Transverse colon (tissue), 4 donors: ENCODE measurements around the gene CHAMP1. TPM values are rescaled to one million over a fixed set of nuclear protein-coding genes. Genes with fewer than 3 reads are reported as not detected.

Source experiments
- DNase-seq: peaks from one replicate; pipeline ENCODE4 v3.0.0-alpha.2; 2019
- H3K27ac ChIP-seq, 4 donors: fragments of 200-600 bp; sonication (generic); 2 replicates each; pipeline ENCODE4 v1.5.1; 2016 to 2018; ENCODE audit warnings: inconsistent platforms in 4 of 4
- H3K27me3 ChIP-seq: fragments of 200-600 bp; sonication (generic); 2 replicates; pipeline ENCODE4 v1.5.1; 2017; ENCODE audit warnings: inconsistent platforms
- H3K36me3 ChIP-seq, 4 donors: fragments of 200-600 bp; sonication (generic); 2 replicates each; pipeline ENCODE4 v1.5.1; 2017 to 2019; ENCODE audit warnings: inconsistent platforms in 4 of 4
- H3K4me1 ChIP-seq, 4 donors: fragments of 200-600 bp; sonication (generic); 2 replicates each; pipeline ENCODE4 v1.5.1; 2017 to 2020; ENCODE audit warnings: inconsistent platforms in 4 of 4
- H3K4me3 ChIP-seq, 4 donors: fragments of 200-600 bp; sonication (generic); 1 replicate in 1 of 4; 2 replicates in 3 of 4; pipeline versions ENCODE4 v1.5.1 to v1.6.1; 2017 to 2019; ENCODE audit warnings: inconsistent platforms in 4 of 4
- H3K9me3 ChIP-seq, 2 donors: fragments of 200-600 bp; sonication (generic); 2 replicates each; pipeline ENCODE4 v1.5.1; 2017 to 2019; ENCODE audit warnings: inconsistent platforms in 2 of 2
- EP300 ChIP-seq: sonication (generic); formaldehyde crosslinking; IDR thresholded peaks from one replicate; pipeline ENCODE4 v1.6.1; 2017; ENCODE audit warnings: antibody characterized with exemption, low read depth
- POLR2A ChIP-seq: fragments of 450-650 bp; IDR thresholded peaks from one replicate; pipeline ENCODE4 v1.6.1; 2016; ENCODE audit warnings: antibody characterized with exemption, mild to moderate bottlenecking, moderate library complexity
- POLR2AphosphoS5 ChIP-seq, 3 donors: sonication (generic); formaldehyde crosslinking; IDR thresholded peaks; one replicate each; pipeline ENCODE4 v1.6.1; 2016; ENCODE audit warnings: antibody characterized with exemption in 3 of 3
- WGBS, 2 donors: methylation state at CpG; one replicate each; pipeline ENCODE4 v1.1.5; 2018; ENCODE audit warnings: low coverage in 1 of 2; 5-methylcytosine and 5-hydroxymethylcytosine counted together
- in situ Hi-C, 4 donors: fragments of 200-750 bp; cut with MboI; loops; one replicate each; pipeline versions ENCODE4 v1.15.0 to v1.15.1; 2017; ENCODE audit warnings: low sequenced_read_pairs in 3 of 4, low pct_ligation_motif_present in 1 of 4, low pct_unique_long_range_greater_than_20kb in 1 of 4
- intact Hi-C: fragments of 100-400 bp; cut with DNase I; formaldehyde crosslinking; loops from one replicate; pipeline ENCODE4 v1.15.1; 2023; ENCODE audit warnings: low total_unique reads
- total RNA-seq, 4 donors: library from RNA; depleted of rRNA; stranded (reverse); fragments of >200 nt; gene quantifications; one replicate each; pipeline ENCODE4 v1.1.0, GENCODE V29; 2016
- TF ChIP-seq, protein P1 (sequence below), 5 experiments: fragments of 200-600 bp in 3 of 5; fragments of 450-650 bp in 2 of 5; sonication (generic) in 3 of 5; IDR thresholded peaks; 1 replicate in 2 of 5; 2 replicates in 3 of 5; pipeline ENCODE4 v1.5.1; 2016 to 2017; ENCODE audit warnings: antibody characterized with exemption in 5 of 5, inconsistent platforms in 3 of 5, mild to moderate bottlenecking in 2 of 5, moderate library complexity in 1 of 5

CHAMP1 gene
- total RNA-seq, 4 donors from 2014 or later: 3.4 to 57.2 (median 20.0) TPM

DNA sequence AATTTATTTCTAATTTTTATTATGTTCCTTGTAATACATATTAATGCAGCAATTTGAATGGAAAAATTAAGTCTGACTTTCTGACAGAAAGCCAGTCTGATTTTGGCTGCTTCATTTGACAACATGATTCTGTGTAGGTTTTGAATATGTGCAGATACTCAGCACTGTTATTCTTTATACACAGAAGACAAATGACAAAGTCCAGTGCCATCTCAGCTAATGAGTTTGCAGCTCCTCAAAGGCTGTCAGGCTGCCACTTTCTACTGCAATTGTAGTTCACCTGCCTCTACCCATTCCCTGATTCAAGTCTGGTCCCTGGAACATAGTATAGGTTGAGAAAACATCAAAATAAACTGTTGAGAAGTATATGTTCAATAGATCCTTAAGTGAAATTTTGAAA, 2.9 kb upstream of the CHAMP1 start:
- Histone ChIP-seq H3K27ac (peak overlapping the region in 1 of 4 donors; percentile 5), H3K9me3 (no peaks in the 10 kb centered on the region), H3K4me1 (peaks cover 6 to 25% (median 19%) of the 10 kb centered on the region in 4 donors), H3K36me3 (peaks cover 0 to under 1% (median under 1%) of the 10 kb centered on the region in 4 donors), H3K27me3 (no peaks in the 10 kb centered on the region), H3K4me3 (no peak overlapping the region)
- intact Hi-C loops (no loop called here), in situ Hi-C loops (no loop called here)
- DNase-seq: no peak
- TF ChIP-seq, protein P1, sequence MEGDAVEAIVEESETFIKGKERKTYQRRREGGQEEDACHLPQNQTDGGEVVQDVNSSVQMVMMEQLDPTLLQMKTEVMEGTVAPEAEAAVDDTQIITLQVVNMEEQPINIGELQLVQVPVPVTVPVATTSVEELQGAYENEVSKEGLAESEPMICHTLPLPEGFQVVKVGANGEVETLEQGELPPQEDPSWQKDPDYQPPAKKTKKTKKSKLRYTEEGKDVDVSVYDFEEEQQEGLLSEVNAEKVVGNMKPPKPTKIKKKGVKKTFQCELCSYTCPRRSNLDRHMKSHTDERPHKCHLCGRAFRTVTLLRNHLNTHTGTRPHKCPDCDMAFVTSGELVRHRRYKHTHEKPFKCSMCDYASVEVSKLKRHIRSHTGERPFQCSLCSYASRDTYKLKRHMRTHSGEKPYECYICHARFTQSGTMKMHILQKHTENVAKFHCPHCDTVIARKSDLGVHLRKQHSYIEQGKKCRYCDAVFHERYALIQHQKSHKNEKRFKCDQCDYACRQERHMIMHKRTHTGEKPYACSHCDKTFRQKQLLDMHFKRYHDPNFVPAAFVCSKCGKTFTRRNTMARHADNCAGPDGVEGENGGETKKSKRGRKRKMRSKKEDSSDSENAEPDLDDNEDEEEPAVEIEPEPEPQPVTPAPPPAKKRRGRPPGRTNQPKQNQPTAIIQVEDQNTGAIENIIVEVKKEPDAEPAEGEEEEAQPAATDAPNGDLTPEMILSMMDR (IDR thresholded peaks at IDR 0.05): no peak
- TF ChIP-seq EP300 (no peak), POLR2AphosphoS5 (IDR thresholded peaks at IDR 0.05) (peak in 1 of 3 donors; percentile 36)

DNA sequence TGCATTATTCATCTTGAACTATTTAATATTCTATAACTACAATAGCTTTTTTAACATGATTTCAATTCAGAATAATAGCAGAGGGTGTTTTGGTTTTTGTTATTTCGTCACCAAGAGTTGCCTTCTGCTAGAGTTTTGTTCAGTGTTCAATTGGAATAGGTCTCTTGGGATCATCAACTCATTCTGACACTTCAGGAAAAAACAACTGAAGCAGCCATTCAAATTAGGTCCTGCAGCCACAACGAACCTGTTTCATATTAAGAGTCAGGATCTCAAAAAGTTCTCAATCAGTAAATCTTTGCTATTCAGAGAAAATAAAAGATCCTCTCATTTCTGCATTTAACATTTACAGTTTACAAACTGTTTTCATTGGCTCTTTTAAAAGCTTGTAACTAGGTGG, 2.4 kb upstream of the CHAMP1 start:
- 47 to 53% methylated on average over 2 of the region's 2 CpGs for WGBS, 2 donors
- no peaks in the 10 kb centered on the region for H3K9me3 ChIP-seq

DNA sequence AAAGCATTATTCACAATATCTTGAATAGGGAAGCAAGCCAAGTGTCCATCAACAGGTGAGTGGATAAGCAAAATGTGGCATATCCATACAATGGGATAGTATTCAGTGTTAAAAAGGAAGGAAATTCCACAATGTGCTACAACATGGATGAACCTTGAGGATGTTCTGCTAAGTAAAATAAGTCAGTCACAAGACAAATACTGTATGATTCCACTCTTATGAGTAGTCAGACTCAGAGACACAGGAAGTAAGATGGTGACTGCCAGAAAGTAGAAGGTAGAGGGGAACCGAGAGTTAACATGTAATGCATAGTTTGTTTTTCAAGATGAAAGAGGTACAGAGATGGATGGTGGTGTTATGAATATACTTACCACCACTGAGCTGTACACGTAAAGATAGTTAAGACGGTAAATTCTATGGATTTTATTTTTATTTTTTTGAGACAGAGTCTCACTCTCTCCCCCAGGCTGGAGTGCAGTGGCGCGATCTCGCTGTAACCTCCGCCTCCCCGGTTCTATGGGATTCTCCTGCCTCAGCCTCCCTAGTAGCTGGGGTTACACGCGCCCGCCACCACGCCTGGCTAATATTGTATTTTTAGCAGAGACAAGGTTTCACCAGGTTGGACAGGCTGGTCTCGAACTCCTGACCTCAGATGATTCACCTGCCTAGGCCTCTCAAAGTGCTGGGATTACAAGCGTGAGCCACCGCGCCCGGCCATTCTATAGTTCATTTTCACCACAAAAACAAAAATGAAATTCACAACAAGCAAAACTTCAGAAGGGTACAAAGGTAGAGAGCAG, 1.0 kb upstream of the CHAMP1 start:
- Histone ChIP-seq H3K4me3 (peak overlapping the region in 3 of 4 donors; percentile 85 to 88 (median 87)), H3K4me1 (peaks cover 6 to 43% (median 21%) of the 10 kb centered on the region in 4 donors), H3K27me3 (no peaks in the 10 kb centered on the region), H3K27ac (peak overlapping the region; percentile 95 to 99 (median 98)), H3K9me3 (no peaks in the 10 kb centered on the region), H3K36me3 (no peaks in the 10 kb centered on the region)
- WGBS, 2 donors: 72 to 80% methylated on average over 15 to 17 of the region's 17 CpGs
- DNase-seq: peak; percentile 16
- no peak for TF ChIP-seq EP300
- TF ChIP-seq POLR2A: no peak
- no peak for TF ChIP-seq POLR2AphosphoS5 (IDR thresholded peaks at IDR 0.05)
- TF ChIP-seq, protein P1 (IDR thresholded peaks at IDR 0.05): no peak
- in situ Hi-C loops: no loop called here
- intact Hi-C loops: no loop called here

More for the DNA sequence above, 2.4 kb upstream of the CHAMP1 start:
- Histone ChIP-seq H3K4me3 (no peak overlapping the region), H3K27me3 (no peaks in the 10 kb centered on the region), H3K4me1 (peaks cover 6 to 29% (median 19%) of the 10 kb centered on the region in 4 donors), H3K36me3 (no peaks in the 10 kb centered on the region), H3K27ac (no peak overlapping the region)
- no peak for DNase-seq
- intact Hi-C loops (no loop called here), in situ Hi-C loops (no loop called here)
- TF ChIP-seq, protein P1 (IDR thresholded peaks at IDR 0.05): no peak
- no peak for TF ChIP-seq POLR2A
- TF ChIP-seq POLR2AphosphoS5 (IDR thresholded peaks at IDR 0.05): no peak
- no peak for TF ChIP-seq EP300

DNA sequence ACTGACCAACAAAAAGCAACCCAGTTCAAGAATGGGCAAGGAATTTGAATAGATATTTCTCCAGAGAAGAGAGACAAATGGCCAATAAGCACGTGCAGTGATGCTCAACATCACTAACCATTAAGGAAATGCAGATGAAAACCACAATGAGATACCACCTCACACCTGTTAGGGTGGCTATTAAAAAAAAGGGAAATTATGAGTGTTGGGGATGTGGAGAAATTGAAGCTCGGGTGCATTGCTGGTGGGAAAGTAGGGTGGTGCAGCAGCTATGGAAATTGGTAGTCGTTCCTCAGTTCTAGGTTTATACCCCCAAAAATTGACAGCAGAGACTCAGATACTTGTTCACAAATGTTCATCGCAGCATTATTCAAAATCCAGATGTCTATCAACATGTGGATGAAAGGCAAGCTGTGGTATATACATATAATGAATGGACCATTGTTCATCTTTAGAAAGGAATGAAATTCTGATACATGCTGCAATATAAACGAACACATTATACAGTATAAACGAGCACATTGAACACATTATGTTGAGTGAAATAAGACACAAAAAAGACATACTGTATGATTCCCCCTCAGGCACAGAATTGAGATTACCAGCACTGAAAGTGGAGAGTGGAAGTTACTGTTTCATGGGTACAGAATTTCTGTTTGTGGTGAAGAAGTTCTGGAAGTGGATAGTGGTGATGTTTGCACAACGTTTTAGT, 927 bp downstream of the CHAMP1 start:
- peak overlapping the region; percentile 85 to 92 (median 88) for H3K4me3 ChIP-seq
- intact Hi-C loops (no loop called here), in situ Hi-C loops (no loop called here)
- peak overlapping the region; percentile 95 to 99 (median 98) for H3K27ac ChIP-seq
- TF ChIP-seq POLR2AphosphoS5 (IDR thresholded peaks at IDR 0.05) (no peak), EP300 (no peak), POLR2A (no peak)
- TF ChIP-seq, protein P1 (IDR thresholded peaks at IDR 0.05): no peak
- H3K4me1 ChIP-seq: peaks cover 9 to 60% (median 33%) of the 10 kb centered on the region in 4 donors
- H3K27me3 ChIP-seq: no peaks in the 10 kb centered on the region
- no peaks in the 10 kb centered on the region for H3K9me3 ChIP-seq
- H3K36me3 ChIP-seq: no peaks in the 10 kb centered on the region
- DNase-seq: no peak
- WGBS, 2 donors: 9 to 12% methylated on average over 7 of the region's 7 CpGs
